Iris pigment epithelial cell (primary cell): Measurements from ENCODE around the gene CACNG3.
"Not testable (repeated sequence)": the region's sequence is repeated elsewhere in the genome, so short reads cannot be mapped to it uniquely, and the experiment has no call there.

Source experiments
- DNase-seq: peaks from one replicate; pipeline ENCODE4 v3.0.0-alpha.2; 2011; ENCODE audit warnings: low read depth

The CACNG3 gene

GRCh38 chr16:24332582-24333090 lies 76.5 kb downstream of the CACNG3 start:
- no peak for DNase-seq

- DNase-seq: no peak
These were observed 80.4 kb downstream of the CACNG3 start for GRCh38 chr16:24336491-24336890.

GRCh38 chr16:24337013-24337412 lies 80.9 kb downstream of the CACNG3 start:
- DNase-seq: no peak

- not testable (repeated sequence) for DNase-seq
These were observed 87.7 kb downstream of the CACNG3 start for GRCh38 chr16:24343829-24344228.

GRCh38 chr16:24344784-24345183 lies 88.6 kb downstream of the CACNG3 start:
- DNase-seq: no peak

- no peak for DNase-seq
These were observed 89.6 kb downstream of the CACNG3 start for GRCh38 chr16:24345704-24346103.

- DNase-seq: no peak
These were observed 90.6 kb downstream of the CACNG3 start for GRCh38 chr16:24346734-24347133.

GRCh38 chr16:24347556-24347955 lies 91.4 kb downstream of the CACNG3 start:
- DNase-seq: no peak

- DNase-seq: no peak
These were observed 92.6 kb downstream of the CACNG3 start for GRCh38 chr16:24348545-24349290.

GRCh38 chr16:24349320-24349719 lies 93.2 kb downstream of the CACNG3 start:
- no peak for DNase-seq

- DNase-seq: no peak
These were observed 96.6 kb downstream of the CACNG3 start for GRCh38 chr16:24352746-24353145.

- DNase-seq: no peak
These were observed 97.5 kb downstream of the CACNG3 start for GRCh38 chr16:24353622-24354021.

GRCh38 chr16:24357511-24357910 lies 101.4 kb downstream of the CACNG3 start:
- DNase-seq: no peak

GRCh38 chr16:24358117-24358516 lies 102.0 kb downstream of the CACNG3 start:
- DNase-seq: no peak

GRCh38 chr16:24359490-24359889 lies 103.4 kb downstream of the CACNG3 start:
- DNase-seq: no peak

GRCh38 chr16:24360936-24361335 lies 104.8 kb downstream of the CACNG3 start:
- no peak for DNase-seq

GRCh38 chr16:24364596-24364995 lies 108.5 kb downstream of the CACNG3 start:
- DNase-seq: no peak

- no peak for DNase-seq
These were observed 111.1 kb downstream of the CACNG3 start for GRCh38 chr16:24367186-24367710.

- DNase-seq: no peak
These were observed 116.7 kb downstream of the CACNG3 start for GRCh38 chr16:24372824-24373223.

GRCh38 chr16:24378999-24379398 lies 122.9 kb downstream of the CACNG3 start:
- DNase-seq: no peak

GRCh38 chr16:24381470-24382118 lies 125.5 kb downstream of the CACNG3 start:
- DNase-seq: no peak

GRCh38 chr16:24382762-24383407 lies 126.8 kb downstream of the CACNG3 start:
- DNase-seq: no peak

- DNase-seq: no peak
These were observed 138.2 kb downstream of the CACNG3 start for GRCh38 chr16:24394341-24394740.
